ENCODE results near the gene SCMH1.

- TF ChIP-seq SREBF2 (IDR thresholded peaks at IDR 0.05) (no peak), JUN (IDR thresholded peaks at IDR 0.05) (no peak), CTCF (IDR thresholded peaks at IDR 0.05) (no peak), RCOR1 (IDR thresholded peaks at IDR 0.05; ENCODE audit: low read depth, low read length) (no peak), POLR2A (IDR thresholded peaks at IDR 0.05; ENCODE audit: low read length) (no peak), REST (IDR thresholded peaks at IDR 0.05) (no peak), CEBPB (IDR thresholded peaks at IDR 0.05) (no peak), EHMT2 (IDR thresholded peaks at IDR 0.05; ENCODE audit: low read depth) (no peak), MAX (IDR thresholded peaks at IDR 0.05) (no peak), EP300 (IDR thresholded peaks at IDR 0.05) (no peak), HOXA7 (CRISPR knock-in tag; IDR thresholded peaks at IDR 0.05) (no peak)
Measured at GRCh38 chr1:41010345-41010744, 231.8 kb downstream of the SCMH1 start.
